Endometrial microvascular endothelial cells (primary cell): ENCODE measurements around the gene IFNAR2. TPM values are rescaled to one million over a fixed set of nuclear protein-coding genes. Genes with fewer than 3 reads are reported as not detected.

Experiments used
- in situ Hi-C: cut with HindIII; loops from 2 replicates; pipeline ENCODE4 v1.10.0; 2017; ENCODE audit warnings: low sequenced_read_pairs, low pct_unique_long_range_greater_than_20kb; ENCODE audit errors: inconsistent ontology term
- total RNA-seq: library from RNA; depleted of rRNA; stranded (reverse); fragments of >200 nt; gene quantifications from one replicate; pipeline ENCODE4 v1.2.3, GENCODE V29; 2015; ENCODE audit errors: inconsistent ontology term

Gene IFNAR2
- total RNA-seq = 20.3 TPM

DNA sequence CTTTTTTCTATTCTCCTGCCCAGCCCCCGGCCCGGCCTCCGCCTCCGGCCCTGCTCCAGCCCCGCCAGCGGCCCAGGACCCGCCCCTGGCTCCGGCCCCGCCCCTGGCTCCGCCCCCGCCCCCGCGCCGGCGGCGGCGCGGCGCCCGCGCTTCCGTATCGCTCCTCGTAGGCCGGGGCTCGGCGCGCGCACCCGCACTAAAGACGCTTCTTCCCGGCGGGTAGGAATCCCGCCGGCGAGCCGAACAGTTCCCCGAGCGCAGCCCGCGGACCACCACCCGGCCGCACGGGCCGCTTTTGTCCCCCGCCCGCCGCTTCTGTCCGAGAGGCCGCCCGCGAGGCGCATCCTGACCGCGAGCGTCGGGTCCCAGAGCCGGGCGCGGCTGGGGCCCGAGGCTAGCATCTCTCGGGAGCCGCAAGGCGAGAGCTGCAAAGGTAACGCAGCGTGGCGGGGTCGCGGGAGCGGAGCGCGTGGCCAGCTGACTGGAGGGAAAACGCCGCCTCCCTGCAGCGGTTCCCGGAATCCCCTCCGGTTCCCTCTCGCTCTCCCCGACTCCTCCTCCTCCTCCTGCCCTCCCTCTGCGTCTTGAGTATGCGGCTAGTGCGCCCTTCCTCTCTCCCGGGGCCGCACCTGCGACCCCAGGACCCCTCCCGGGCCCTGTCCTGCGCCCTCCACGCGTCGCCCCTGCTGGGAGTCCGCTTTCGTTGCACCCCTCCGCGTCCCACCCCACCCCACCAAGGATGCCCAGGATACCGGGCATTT lies at the start of gene IFNAR2:
TSS of gene IFNAR2 (plus strand) at position 155 of the 761 bp plus-strand sequence. CDS start 11,985 bp downstream, outside the sequence.
- in situ Hi-C loops = no loop called here

- in situ Hi-C loops = no loop called here
Observed at GRCh38 chr21:33185852-33186251, 43.9 kb upstream of the IFNAR2 start.

DNA sequence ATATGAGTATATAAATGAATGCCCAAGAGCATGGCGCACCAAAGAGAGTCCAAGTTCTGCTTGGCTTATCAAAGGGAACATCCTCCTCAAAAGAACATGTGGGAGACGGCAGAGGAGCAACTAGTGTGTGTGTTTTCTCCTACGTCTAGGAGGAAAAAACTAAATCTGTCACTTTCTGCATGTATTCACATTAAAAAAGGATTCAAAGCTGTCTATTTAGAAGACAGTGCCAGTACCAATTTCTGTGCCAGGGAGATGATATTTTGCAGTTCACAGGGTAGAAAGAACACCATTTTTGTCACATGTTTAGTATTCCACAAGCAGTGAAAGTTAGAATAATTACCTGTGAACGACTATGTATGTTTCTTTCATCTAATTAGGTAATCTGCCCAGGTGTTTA lies 42.5 kb upstream of the IFNAR2 start:
- in situ Hi-C loops = no loop called here

DNA sequence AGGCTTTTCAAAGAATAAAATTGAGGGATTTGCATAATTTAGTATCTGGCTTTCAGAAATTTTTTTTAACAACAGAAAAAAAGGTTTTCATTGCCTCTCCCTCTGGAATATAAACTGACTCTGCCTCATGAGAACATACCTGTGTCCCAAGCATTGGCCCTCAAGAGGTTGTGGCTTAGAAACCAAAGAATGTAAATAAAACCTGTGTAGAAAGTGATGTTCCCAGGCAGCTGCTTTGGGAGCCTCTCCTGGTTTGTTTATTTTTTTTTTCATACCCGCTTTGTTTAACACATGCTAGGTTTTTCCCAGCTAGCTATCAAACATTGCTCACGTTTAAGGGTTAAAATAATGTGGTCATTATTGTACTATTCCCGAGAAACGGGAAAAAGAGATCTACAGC lies 40.5 kb upstream of the IFNAR2 start:
- in situ Hi-C loops = no loop called here

DNA sequence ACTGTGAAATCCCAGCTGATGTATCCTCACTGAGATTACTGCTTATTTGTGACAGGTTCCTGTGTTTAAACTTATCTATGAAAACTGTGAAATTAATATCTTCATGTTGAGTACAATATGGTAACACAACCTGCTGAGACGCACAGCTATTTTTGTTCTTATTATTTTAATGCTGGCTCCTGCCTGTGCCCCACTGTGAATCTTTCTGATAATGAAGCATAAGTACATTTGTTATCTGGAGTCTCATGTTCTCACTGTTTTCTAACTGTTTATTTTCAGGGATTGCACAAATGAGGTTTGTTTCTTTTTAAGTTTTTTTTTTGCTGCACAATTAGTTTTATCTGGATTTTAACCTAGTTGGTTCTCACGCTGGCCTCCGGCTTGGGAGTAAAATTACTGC lies 39.9 kb upstream of the IFNAR2 start:
- in situ Hi-C loops = no loop called here

DNA sequence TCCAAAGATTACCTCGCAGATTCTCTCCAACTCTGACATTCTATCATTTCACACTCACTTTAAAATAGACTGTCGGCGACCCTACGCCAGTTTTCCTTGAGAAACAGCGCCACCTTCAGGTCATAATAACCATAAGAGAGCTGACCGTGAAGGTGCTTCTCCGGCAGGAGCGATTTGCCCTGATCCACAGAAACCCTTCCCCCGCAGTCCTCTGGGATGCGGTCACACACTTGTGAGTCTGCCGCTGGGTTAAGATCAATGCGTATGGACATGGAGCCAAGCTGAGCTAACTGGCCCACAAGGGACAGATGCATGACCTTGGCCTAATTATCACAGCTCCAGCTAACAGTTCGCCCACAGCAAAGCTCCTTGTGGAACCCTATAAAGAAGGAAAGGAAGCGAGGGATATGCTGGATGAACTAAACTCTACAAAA lies 32.8 kb upstream of the IFNAR2 start:
- in situ Hi-C loops = no loop called here

GRCh38 chr21:33197496-33197895 lies 32.2 kb upstream of the IFNAR2 start:
- in situ Hi-C loops = no loop called here

DNA sequence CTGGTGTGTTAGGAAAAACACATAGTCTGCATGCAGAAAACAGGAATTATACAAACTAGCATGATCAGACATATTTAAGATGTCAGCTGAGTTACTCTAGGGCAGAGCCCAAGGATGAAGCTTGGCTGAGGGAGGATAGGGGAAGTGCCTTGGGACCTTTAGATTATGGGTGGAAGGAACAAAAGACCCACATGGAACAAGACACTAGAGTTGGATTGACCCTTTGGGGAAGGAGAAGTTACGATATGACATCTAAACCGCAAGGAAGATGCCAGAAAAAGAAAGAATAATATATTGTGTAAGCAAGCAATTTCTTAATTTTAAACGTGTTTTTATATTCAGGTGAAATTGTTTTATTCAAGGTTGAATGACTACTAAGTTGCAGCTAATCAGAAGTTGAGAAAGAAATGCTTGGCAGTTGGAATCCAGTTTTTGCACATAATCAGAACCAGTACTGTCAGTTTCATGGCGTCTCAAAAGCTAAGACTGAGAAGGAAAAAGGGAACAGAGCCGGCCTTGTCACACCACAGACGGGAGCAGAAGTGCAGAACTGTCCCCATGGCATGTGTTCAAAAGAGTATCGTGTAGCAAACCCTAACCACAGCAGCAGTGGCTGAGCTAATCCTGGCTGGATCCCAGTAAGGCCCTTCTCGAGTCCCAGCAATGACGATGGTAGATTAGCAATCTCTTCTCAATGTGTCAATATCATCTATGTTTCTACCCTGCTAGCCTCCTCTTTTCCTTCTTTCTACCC lies 31.2 kb upstream of the IFNAR2 start:
- in situ Hi-C loops = no loop called here

GRCh38 chr21:33199100-33199464 lies 30.7 kb upstream of the IFNAR2 start:
- in situ Hi-C loops = no loop called here

DNA sequence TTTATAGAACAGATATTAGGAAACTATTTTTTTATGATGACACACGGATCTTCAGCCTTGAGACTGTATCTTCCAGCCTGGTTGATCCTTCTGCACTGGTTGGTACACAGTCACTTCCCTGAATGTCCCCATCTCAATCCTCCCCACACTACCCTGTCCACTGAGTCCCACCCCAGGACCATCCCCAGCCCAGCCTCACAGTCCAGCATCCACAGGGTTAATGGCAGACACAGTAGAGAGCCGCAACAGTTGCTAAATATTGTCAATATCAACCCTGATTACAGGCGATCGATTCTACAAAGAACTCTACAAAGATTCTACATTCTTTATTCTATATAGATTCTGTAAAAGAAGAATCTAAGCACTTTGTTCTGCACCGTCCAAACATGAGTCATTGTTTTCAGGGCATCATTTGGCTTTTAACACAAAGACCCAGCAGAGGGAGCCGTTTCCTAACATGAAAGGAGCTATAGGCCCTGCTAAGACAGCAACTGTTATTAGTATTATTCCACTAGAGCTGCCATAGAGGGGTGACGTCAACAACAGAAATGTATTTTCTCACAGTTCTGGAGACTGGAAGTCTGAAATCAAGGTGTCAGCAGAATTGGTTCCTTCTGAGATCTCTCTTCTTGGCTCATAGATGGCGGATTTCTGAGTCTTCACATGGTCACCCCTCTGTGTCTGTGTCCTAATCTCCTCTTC lies 30.1 kb upstream of the IFNAR2 start:
- in situ Hi-C loops = no loop called here

- in situ Hi-C loops = no loop called here
Observed at GRCh38 chr21:33201956-33202355, 27.8 kb upstream of the IFNAR2 start.

- in situ Hi-C loops = no loop called here
Observed at GRCh38 chr21:33202464-33203363, 27.0 kb upstream of the IFNAR2 start.

DNA sequence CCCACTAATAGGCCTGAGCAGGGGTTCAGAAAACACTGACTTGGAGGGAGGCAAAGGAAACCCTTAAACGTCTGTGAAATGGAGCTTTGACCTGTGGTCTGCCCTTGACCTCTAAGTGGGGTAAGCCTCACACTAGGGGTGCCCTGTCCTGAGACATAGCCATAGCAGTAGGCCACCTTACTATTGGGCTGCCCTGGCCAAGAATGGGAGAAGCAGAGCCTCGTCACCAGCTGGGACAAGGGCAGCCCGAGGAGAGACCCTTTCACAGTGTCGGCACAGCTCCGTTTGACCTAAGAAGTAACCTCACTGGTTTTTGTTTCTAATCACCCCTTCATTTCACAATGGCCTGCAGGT lies 26.4 kb upstream of the IFNAR2 start:
- in situ Hi-C loops = no loop called here

- in situ Hi-C loops = no loop called here
Observed at GRCh38 chr21:33205476-33205875, 24.3 kb upstream of the IFNAR2 start.

GRCh38 chr21:33206771-33207281 lies 22.9 kb upstream of the IFNAR2 start:
- in situ Hi-C loops = no loop called here

- in situ Hi-C loops = no loop called here
Observed at GRCh38 chr21:33207449-33208149, 22.1 kb upstream of the IFNAR2 start.

DNA sequence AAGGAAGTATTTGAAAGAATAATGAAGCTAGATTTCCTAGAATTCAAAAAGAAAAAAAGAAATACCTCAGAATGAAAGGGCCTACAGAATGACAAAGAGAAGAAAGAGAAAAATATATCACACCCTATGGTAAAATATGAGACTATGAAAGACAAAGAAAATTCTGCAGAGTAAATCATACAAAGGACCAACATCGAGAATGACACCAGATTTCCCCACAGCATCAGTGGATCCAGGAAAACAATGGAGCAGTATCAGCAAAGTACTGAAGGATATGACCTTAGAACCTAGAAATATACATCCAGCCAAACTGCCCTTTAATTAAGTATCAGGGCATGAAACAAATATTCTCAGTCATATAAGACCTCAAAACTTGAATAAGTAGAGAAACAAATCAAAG lies 21.2 kb upstream of the IFNAR2 start:
- in situ Hi-C loops = no loop called here

- in situ Hi-C loops = no loop called here
Observed at GRCh38 chr21:33211305-33211704, 18.4 kb upstream of the IFNAR2 start.
